ENCODE results near the gene PPIF.

The PPIF gene

GRCh38 chr10:79354615-79355014 lies 7.3 kb downstream of the PPIF start:
- TF ChIP-seq GLIS3 (CRISPR knock-in tag; IDR thresholded peaks at IDR 0.05) (no peak), OSR1 (CRISPR knock-in tag; IDR thresholded peaks at IDR 0.05) (no peak), TCF4 (CRISPR knock-in tag; IDR thresholded peaks at IDR 0.05; ENCODE audit: borderline replicate concordance) (no peak), RARB (CRISPR knock-in tag; IDR thresholded peaks at IDR 0.05) (no peak), PPARA (CRISPR knock-in tag; IDR thresholded peaks at IDR 0.05; ENCODE audit: borderline replicate concordance) (no peak), ESRRG (CRISPR knock-in tag; IDR thresholded peaks at IDR 0.05) (no peak), ISL1 (CRISPR knock-in tag; IDR thresholded peaks at IDR 0.05) (no peak), PATZ1 (CRISPR knock-in tag; IDR thresholded peaks at IDR 0.05; ENCODE audit: borderline replicate concordance) (no peak), ZFP3 (CRISPR knock-in tag; IDR thresholded peaks at IDR 0.05) (no peak), CSRNP3 (CRISPR knock-in tag; IDR thresholded peaks at IDR 0.05) (no peak), ZNF70 (CRISPR knock-in tag; IDR thresholded peaks at IDR 0.05) (no peak), ZFP30 (CRISPR knock-in tag; IDR thresholded peaks at IDR 0.05) (no peak), CREB5 (CRISPR knock-in tag; IDR thresholded peaks at IDR 0.05; ENCODE audit: low read depth) (no peak)
- TF ChIP-seq, protein P1, sequence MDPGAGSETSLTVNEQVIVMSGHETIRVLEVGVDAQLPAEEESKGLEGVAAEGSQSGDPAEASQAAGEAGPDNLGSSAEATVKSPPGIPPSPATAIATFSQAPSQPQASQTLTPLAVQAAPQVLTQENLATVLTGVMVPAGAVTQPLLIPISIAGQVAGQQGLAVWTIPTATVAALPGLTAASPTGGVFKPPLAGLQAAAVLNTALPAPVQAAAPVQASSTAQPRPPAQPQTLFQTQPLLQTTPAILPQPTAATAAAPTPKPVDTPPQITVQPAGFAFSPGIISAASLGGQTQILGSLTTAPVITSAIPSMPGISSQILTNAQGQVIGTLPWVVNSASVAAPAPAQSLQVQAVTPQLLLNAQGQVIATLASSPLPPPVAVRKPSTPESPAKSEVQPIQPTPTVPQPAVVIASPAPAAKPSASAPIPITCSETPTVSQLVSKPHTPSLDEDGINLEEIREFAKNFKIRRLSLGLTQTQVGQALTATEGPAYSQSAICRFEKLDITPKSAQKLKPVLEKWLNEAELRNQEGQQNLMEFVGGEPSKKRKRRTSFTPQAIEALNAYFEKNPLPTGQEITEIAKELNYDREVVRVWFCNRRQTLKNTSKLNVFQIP (CRISPR knock-in tag; IDR thresholded peaks at IDR 0.05; ENCODE audit: borderline replicate concordance, low read depth) = no peak
- no peak for ATAC-seq

GRCh38 chr10:79355420-79356017 lies 8.2 kb downstream of the PPIF start:
- no peak for ATAC-seq
- no peak for TF ChIP-seq CSRNP3 (CRISPR knock-in tag; IDR thresholded peaks at IDR 0.05)

- no peak for TF ChIP-seq BACH2 (CRISPR knock-in tag; IDR thresholded peaks at IDR 0.05; ENCODE audit: borderline replicate concordance)
- ATAC-seq = no peak
Observed at GRCh38 chr10:79356104-79356503, 8.8 kb downstream of the PPIF start.

GRCh38 chr10:79357180-79357579 lies 9.9 kb downstream of the PPIF start:
- ATAC-seq = no peak
- TF ChIP-seq ZNF70 (CRISPR knock-in tag; IDR thresholded peaks at IDR 0.05) (no peak), TOX (CRISPR knock-in tag; IDR thresholded peaks at IDR 0.05; ENCODE audit: borderline replicate concordance) (no peak), CSDC2 (CRISPR knock-in tag; IDR thresholded peaks at IDR 0.05) (no peak), ISL1 (CRISPR knock-in tag; IDR thresholded peaks at IDR 0.05) (no peak), ZNF565 (CRISPR knock-in tag; conservative IDR thresholded peaks at IDR 0.05; ENCODE audit: low read depth) (no peak), ESRRG (CRISPR knock-in tag; IDR thresholded peaks at IDR 0.05) (no peak), ARNTL (CRISPR knock-in tag; IDR thresholded peaks at IDR 0.05; ENCODE audit: borderline replicate concordance, low read depth) (no peak), SNAI2 (CRISPR knock-in tag; IDR thresholded peaks at IDR 0.05) (no peak), CSRNP3 (CRISPR knock-in tag; IDR thresholded peaks at IDR 0.05) (no peak), OSR1 (CRISPR knock-in tag; IDR thresholded peaks at IDR 0.05) (no peak), GLIS3 (CRISPR knock-in tag; IDR thresholded peaks at IDR 0.05) (no peak), RARB (CRISPR knock-in tag; IDR thresholded peaks at IDR 0.05) (no peak)
- TF ChIP-seq, protein P2, sequence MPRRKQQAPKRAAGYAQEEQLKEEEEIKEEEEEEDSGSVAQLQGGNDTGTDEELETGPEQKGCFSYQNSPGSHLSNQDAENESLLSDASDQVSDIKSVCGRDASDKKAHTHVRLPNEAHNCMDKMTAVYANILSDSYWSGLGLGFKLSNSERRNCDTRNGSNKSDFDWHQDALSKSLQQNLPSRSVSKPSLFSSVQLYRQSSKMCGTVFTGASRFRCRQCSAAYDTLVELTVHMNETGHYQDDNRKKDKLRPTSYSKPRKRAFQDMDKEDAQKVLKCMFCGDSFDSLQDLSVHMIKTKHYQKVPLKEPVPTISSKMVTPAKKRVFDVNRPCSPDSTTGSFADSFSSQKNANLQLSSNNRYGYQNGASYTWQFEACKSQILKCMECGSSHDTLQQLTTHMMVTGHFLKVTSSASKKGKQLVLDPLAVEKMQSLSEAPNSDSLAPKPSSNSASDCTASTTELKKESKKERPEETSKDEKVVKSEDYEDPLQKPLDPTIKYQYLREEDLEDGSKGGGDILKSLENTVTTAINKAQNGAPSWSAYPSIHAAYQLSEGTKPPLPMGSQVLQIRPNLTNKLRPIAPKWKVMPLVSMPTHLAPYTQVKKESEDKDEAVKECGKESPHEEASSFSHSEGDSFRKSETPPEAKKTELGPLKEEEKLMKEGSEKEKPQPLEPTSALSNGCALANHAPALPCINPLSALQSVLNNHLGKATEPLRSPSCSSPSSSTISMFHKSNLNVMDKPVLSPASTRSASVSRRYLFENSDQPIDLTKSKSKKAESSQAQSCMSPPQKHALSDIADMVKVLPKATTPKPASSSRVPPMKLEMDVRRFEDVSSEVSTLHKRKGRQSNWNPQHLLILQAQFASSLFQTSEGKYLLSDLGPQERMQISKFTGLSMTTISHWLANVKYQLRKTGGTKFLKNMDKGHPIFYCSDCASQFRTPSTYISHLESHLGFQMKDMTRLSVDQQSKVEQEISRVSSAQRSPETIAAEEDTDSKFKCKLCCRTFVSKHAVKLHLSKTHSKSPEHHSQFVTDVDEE (CRISPR knock-in tag; IDR thresholded peaks at IDR 0.05) = no peak
- TF ChIP-seq, protein P1 (CRISPR knock-in tag; IDR thresholded peaks at IDR 0.05; ENCODE audit: borderline replicate concordance, low read depth) = no peak
